ENCODE results near the gene TMEM151B. TPM values are rescaled to one million over a fixed set of nuclear protein-coding genes. Genes with fewer than 3 reads are reported as not detected.

The TMEM151B gene
- total and polyA plus RNA-seq, 10 of the 15 experiments (the other 5 are each of a cell fraction or from before 2014, with no cell fraction given): 0.01 to 0.19 (median 0.05) TPM; not detected in 6

GRCh38 chr6:44233567-44234100 is 36.6 kb upstream of the TMEM151B start:
- Histone ChIP-seq H3K4me3 (no peak overlapping the region), H3K36me3 (ENCODE audit: control insufficient read depth in 2 of 2, insufficient read depth in 2 of 2, low read length in 1 of 2) (peaks cover 4 to 20% of the 10 kb centered on the region in 2 experiments; a peak in 3 of 4 replicates), H4K20me1 (ENCODE audit: control insufficient read depth, insufficient read depth) (no peaks in the 10 kb centered on the region), H3K27ac (ENCODE audit: control insufficient read depth, insufficient read depth) (no peak overlapping the region), H3K4me1 (ENCODE audit: control insufficient read depth, insufficient read depth, low read length) (peaks cover 8% of the 10 kb centered on the region), H3K9ac (ENCODE audit: control insufficient read depth, insufficient read depth, low read length) (no peak overlapping the region), H3K27me3 (replicated peaks in 1 of 2; ENCODE audit: control insufficient read depth in 2 of 2, insufficient read depth in 2 of 2, low read length in 1 of 2) (no peaks in the 10 kb centered on the region), H3K79me2 (ENCODE audit: control insufficient read depth, insufficient read depth, low read length) (no peaks in the 10 kb centered on the region), H3K9me3 (replicated peaks; ENCODE audit: control insufficient read depth, insufficient read depth, low read length) (no peaks in the 10 kb centered on the region), H2AFZ (ENCODE audit: control insufficient read depth, low read depth, low read length) (no peak overlapping the region), H3K4me2 (ENCODE audit: control insufficient read depth, insufficient read depth) (no peak overlapping the region)
- SMC1A ChIA-PET (ENCODE audit: uncharacterized antibody, unreplicated experiment): interaction anchor here (0.6 to 3.5 kb wide), 5 partner anchors 9 to 137 kb away, joined by 3 to 26 read pairs (median 4); no protein-coding TSS in a partner anchor
- CTCF ChIA-PET: interaction anchor here (0.9 to 6.4 kb wide), 13 partner anchors 10 to 137 kb away, joined by 3 to 117 read pairs (median 9); partner anchors contain the start of genes HSP90AB1 and SLC29A1
- WGBS (ENCODE audit: insufficient coverage, insufficient replicate concordance, low lambda C conversion rate, missing lambda C conversion rate): 85% methylated on average over 13 of the region's 14 CpGs
- in situ Hi-C loops (cut with MboI) (loop anchor here (10.0 kb wide), 1 partner anchor 129 kb away; no protein-coding TSS in a partner anchor), intact Hi-C loops (cut with micrococcal nuclease; ENCODE audit: unreplicated experiment) (loop anchor here (1.0 kb wide), 1 partner anchor 137 kb away; no protein-coding TSS in a partner anchor)
- POLR2A ChIA-PET: interaction anchor here (0.6 to 4.4 kb wide), 2 partner anchors 8 to 11 kb away, joined by 3 to 27 read pairs; no protein-coding TSS in a partner anchor
- DNase-seq (ENCODE audit: low read depth, low spot score) (no peak), ATAC-seq (no peak), FAIRE-seq (no peak)
- RAD21 ChIA-PET (ENCODE audit: unreplicated experiment): interaction anchor here (1.3 to 4.8 kb wide), 4 partner anchors 9 to 61 kb away, joined by 3 to 29 read pairs (median 16); partner anchors contain the start of gene SLC29A1
- TSS peak; percentile 13 for BruUV-seq (replicated peaks)
- TF ChIP-seq ZNF24 (IDR thresholded peaks at IDR 0.05) (no peak), EP300 (IDR thresholded peaks at IDR 0.05; ENCODE audit: borderline replicate concordance in 1 of 2, control insufficient read depth in 1 of 2, low read depth in 2 of 2, low read length in 2 of 2) (no peak), BHLHE40 (IDR thresholded peaks at IDR 0.05; ENCODE audit: borderline replicate concordance in 1 of 2, low read depth in 2 of 2, low read length in 1 of 2) (no peak), RELA (IDR thresholded peaks at IDR 0.05; ENCODE audit: borderline replicate concordance, partially characterized antibody) (no peak), HDAC6 (IDR thresholded peaks at IDR 0.05; ENCODE audit: unreplicated experiment) (no peak), HCFC1 (IDR thresholded peaks at IDR 0.05; ENCODE audit: low read length) (no peak), ZNF592 (IDR thresholded peaks at IDR 0.05) (no peak), CEBPZ (IDR thresholded peaks at IDR 0.05; ENCODE audit: low read depth, low read length) (no peak)

All from GM12878 (cell line).